ENCODE data around the gene GALNT9. TPM values are rescaled to one million over a fixed set of nuclear protein-coding genes. Genes with fewer than 3 reads are reported as not detected.
"Not testable (repeated sequence)": the region's sequence is repeated elsewhere in the genome, so short reads cannot be mapped to it uniquely, and the experiment has no call there.

GALNT9 gene
- total RNA-seq = not detected

DNA sequence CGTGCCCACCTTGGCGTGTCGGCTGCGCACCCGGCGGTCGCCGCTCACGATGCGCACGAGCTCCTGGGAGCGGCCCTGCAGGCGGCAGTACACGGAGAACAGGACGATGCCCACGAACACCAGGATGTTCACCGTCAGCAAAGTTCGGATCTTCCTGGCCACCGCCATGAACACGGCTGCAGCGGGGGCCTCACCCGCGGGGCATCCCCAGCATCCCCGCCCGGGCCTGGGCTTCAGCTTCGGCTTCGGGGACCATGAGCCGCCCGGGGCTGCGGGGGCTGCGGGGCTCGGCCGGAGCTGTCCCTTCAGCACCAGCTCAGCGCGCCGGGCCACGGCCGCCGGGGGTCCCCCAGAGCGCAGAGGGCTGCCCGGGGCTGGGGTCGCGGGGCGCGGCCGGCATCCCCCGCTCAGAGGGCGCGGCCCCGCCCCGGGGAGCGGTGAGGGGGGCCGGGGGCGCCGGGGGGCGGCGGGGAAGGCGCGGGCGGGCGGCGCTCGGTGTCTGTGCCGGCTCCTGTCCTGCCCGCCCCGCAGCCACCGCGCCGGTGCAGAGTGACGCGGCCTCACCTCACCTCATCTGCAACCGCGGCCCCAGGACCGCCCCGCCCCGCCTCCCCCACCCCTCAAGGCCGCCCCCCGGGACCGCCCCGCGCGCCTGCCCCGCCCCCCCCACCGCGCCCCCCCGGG is at the start of gene GALNT9:
Gene GALNT9, minus strand, starts transcription at position 554 of the 684 bp plus-strand sequence. Its CDS starts 386 bp downstream, at position 168.
- no peaks in the 10 kb centered on the region for H3K4me1 Mint-ChIP-seq
- CTCF ChIA-PET = no interaction called here
- H3K27me3 Mint-ChIP-seq = peaks cover 35% of the 10 kb centered on the region
- H3K27ac Mint-ChIP-seq = no peak within 1 kb of the TSS
- DNase-seq (no peak), ATAC-seq (no peak)
- H3K36me3 Mint-ChIP-seq = peaks cover 3% of the 10 kb centered on the region
- no peak within 1 kb of the TSS for H3K4me3 Mint-ChIP-seq
- H3K9me3 Mint-ChIP-seq (ENCODE audit: low read depth) = peaks cover 6% of the 10 kb centered on the region

DNA sequence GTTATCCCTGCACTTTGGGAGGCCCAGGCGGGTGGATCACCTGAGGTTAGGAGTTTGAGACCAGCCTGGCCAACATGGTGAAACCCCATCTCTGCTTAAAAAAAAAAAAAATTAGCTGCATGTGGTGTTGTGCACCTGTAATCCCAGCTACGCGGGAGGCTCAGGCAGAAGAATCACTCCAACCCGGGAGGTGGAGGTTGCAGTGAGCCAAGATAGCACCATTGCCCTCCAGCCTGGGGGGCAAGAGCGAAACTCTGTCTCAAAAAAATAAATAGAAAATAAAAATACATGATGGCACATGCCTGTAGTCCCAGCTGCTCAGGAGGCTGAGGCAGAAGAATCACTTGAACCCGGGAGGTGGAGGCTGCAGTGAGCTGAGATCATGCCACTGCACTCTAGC is 49.7 kb upstream of the GALNT9 start:
- ATAC-seq; H3K4me3 Mint-ChIP-seq; DNase-seq; H3K27ac Mint-ChIP-seq; H3K4me1 Mint-ChIP-seq; H3K36me3 Mint-ChIP-seq; H3K9me3 Mint-ChIP-seq (ENCODE audit: low read depth); CTCF ChIA-PET: not testable (repeated sequence)
- H3K27me3 Mint-ChIP-seq = peaks cover 16% of the 10 kb centered on the region

DNA sequence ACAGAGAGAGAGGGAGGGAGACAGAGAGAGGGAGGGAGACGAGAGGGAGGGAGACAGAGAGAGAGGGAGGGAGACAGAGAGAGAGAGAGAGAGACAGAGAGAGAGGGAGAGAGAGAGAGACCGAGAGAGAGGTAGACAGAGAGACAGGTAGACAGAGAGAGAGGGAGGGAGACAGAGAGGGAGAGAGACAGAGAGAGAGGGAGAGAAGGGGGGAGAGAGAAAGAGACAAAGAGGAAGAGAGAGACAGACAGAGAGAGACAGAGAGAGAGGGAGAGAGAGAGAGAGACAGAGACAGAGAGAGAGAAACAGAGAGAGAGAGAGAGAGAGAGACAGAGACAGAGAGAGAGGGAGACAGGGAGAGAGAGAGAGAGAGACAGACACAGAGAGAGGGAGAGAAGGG is 47.8 kb upstream of the GALNT9 start:
- Mint-ChIP-seq H3K4me3 (no peak overlapping the region), H3K9me3 (ENCODE audit: low read depth) (no peaks in the 10 kb centered on the region), H3K4me1 (no peaks in the 10 kb centered on the region), H3K27ac (no peak overlapping the region), H3K36me3 (no peaks in the 10 kb centered on the region), H3K27me3 (peaks cover 23% of the 10 kb centered on the region)
- DNase-seq (no peak), ATAC-seq (no peak)
- CTCF ChIA-PET = no interaction called here

DNA sequence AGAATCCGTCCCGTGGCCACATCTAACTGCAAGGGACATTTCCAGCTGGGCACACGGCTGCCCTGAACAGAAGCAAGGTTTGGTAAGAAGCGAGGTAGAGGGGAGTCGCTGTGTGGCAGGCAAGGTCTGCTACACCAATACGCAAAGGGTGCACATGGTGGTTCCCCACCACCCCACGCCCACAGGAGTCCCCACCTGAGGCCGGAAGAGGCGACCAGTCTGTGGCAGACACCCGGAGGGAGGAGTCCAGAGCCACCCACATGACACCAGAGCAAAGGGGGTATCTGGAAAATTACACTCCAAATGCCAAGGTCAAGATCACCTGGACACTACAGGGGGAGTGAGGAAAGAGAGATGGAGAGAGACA is 47.1 kb upstream of the GALNT9 start:
- no peak for DNase-seq
- H3K27ac Mint-ChIP-seq = no peak overlapping the region
- H3K9me3 Mint-ChIP-seq (ENCODE audit: low read depth) = no peaks in the 10 kb centered on the region
- H3K4me1 Mint-ChIP-seq = no peaks in the 10 kb centered on the region
- no peaks in the 10 kb centered on the region for H3K36me3 Mint-ChIP-seq
- no peak overlapping the region for H3K4me3 Mint-ChIP-seq
- peaks cover 25% of the 10 kb centered on the region for H3K27me3 Mint-ChIP-seq
- ATAC-seq = no peak
- CTCF ChIA-PET = no interaction called here

DNA sequence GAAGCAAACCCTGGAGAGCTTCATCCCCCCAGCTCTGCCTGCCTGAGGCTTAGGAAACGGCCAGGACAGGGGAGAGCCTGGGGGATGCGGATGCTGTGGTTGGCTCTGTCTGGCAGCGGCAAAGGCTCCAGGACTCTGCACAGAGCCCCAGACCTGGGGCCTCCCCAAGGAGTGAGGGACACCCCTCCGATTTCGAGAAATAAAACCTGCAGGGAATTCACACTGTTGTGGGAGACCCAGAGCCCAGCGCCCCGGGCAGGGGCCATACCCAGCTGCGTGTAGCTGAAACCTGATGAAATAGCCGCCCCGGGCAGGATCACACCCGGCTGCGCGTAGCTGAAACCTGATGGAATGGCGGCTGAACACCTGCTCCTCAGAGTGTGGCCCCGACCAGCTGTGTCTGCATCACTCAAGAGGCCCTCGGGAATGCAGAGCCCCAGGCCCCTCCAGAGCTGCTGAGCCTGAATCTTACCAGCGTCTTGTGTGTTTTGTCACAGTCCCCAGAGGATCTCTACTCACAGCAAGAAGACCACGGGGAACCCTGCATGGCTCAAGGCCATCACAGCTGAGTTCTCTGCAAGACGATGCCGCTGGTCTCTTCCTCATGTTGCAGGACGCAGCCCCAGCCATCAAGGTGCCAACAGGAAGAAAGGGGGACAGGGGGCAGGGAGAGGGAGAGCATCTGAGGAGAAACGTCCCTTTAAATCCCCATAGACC is 46.5 kb upstream of the GALNT9 start:
- CTCF ChIA-PET = no interaction called here
- no peak overlapping the region for H3K27ac Mint-ChIP-seq
- H3K9me3 Mint-ChIP-seq (ENCODE audit: low read depth) = no peaks in the 10 kb centered on the region
- no peaks in the 10 kb centered on the region for H3K4me1 Mint-ChIP-seq
- no peak for DNase-seq
- peaks cover 30% of the 10 kb centered on the region for H3K27me3 Mint-ChIP-seq
- no peaks in the 10 kb centered on the region for H3K36me3 Mint-ChIP-seq
- no peak for ATAC-seq
- no peak overlapping the region for H3K4me3 Mint-ChIP-seq

DNA sequence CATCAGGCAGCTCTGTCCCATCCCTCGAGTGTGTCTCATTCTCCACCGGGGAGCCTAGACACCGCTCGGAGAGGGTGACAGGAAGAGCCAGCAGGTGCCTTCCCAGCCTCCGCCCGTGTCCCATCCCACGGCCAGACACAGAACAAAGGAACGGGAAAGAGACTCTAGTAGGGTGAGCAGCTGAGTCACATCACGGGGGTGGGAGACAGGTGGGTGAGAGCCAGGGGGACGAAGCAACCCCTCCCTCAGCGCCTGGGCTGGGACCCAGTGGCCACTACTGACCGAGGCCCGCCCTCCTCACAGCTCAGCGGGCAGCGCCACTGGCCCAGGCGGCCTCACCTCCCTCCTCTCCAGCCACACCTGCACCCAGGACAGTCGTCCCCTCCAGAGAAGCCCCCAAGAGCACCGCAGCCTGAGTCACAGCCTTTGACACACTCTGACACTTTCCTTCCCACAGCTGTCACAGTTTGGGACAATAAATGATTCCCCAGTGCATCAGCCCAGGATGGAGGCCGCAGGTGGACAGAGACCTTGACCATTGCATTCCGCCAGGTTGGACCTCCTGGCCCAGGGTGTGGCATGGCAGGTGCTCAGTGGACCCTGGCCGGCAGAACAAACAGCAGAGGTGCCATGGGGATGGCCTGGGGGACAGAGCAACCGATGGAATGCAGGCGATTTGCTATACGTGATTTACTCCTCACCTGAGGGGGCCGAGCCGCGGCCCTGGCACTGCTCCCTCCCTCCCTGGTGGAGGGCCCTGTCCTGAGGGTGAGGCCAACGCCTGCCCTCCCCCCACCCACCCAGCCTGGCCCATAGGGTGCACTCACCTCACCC is 45.4 kb upstream of the GALNT9 start:
- Mint-ChIP-seq H3K27me3 (peaks cover 33% of the 10 kb centered on the region), H3K36me3 (no peaks in the 10 kb centered on the region), H3K27ac (no peak overlapping the region), H3K4me3 (no peak overlapping the region), H3K4me1 (no peaks in the 10 kb centered on the region), H3K9me3 (ENCODE audit: low read depth) (no peaks in the 10 kb centered on the region)
- DNase-seq (no peak), ATAC-seq (no peak)
- CTCF ChIA-PET = no interaction called here

DNA sequence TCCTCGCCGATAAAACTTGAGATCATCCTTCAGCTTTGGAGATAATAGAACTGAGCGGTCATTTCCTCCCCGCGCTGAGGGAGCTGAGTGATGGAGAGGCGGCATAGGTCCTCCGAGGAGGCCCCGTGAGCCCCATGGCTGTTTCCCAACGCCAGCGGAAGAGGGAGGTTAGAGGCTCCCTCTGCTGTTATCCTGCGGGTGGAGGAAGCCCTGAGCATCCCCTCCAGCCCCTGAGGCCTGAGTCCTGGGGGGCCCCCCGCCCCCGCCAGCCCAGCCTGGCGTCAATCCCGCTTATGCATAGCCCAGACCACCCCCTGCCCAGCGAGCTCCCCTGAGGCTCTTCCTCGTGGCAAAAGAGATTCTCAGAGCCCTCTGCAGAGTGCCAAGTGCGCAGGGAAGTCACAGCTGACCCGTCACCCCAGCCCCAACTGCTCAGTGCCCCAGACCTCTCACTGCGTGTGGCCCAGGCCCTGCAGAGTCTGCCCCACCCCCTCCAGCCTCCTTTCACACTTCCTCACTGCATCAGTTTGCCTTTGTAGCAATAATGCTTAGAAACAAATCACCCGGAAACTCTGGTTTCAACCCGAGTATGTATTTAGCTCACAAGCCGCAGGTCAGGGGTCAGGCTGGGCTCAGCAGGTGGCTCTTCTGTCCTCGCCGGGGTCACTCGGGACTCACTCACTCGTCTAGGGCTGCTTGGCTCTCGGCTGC is 44.7 kb upstream of the GALNT9 start:
- peaks cover 33% of the 10 kb centered on the region for H3K27me3 Mint-ChIP-seq

DNA sequence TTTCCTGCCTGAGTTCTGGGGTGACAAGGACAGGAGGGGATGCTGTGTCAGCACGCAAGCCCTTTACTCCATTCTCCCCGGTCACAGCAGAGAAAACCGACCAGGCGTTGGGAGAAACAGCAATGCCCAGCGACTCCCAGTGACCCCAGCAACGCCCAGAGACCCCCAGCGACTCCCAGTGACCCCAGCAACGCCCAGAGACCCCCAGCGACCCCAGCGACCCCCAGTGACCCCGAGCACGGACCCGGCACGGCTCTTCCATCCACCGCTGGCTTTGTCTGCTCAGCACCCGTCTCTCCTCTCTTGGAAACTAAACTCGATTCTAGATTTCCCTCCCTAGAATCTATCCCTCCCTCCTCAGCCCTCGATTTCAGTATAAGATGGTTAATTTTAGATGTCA is 38.5 kb upstream of the GALNT9 start:
- DNase-seq = no peak
- Mint-ChIP-seq H3K27ac (no peak overlapping the region), H3K9me3 (ENCODE audit: low read depth) (peaks cover 2% of the 10 kb centered on the region), H3K36me3 (no peaks in the 10 kb centered on the region), H3K27me3 (peaks cover 10% of the 10 kb centered on the region), H3K4me1 (no peaks in the 10 kb centered on the region), H3K4me3 (no peak overlapping the region)
- ATAC-seq = no peak
- CTCF ChIA-PET = no interaction called here

More for the DNA sequence above, 44.7 kb upstream of the GALNT9 start:
- no peaks in the 10 kb centered on the region for H3K4me1 Mint-ChIP-seq
- no peak overlapping the region for H3K4me3 Mint-ChIP-seq
- DNase-seq = no peak
- CTCF ChIA-PET = no interaction called here
- H3K36me3 Mint-ChIP-seq = no peaks in the 10 kb centered on the region
- ATAC-seq = no peak
- no peaks in the 10 kb centered on the region for H3K9me3 Mint-ChIP-seq (ENCODE audit: low read depth)
- H3K27ac Mint-ChIP-seq = no peak overlapping the region

DNA sequence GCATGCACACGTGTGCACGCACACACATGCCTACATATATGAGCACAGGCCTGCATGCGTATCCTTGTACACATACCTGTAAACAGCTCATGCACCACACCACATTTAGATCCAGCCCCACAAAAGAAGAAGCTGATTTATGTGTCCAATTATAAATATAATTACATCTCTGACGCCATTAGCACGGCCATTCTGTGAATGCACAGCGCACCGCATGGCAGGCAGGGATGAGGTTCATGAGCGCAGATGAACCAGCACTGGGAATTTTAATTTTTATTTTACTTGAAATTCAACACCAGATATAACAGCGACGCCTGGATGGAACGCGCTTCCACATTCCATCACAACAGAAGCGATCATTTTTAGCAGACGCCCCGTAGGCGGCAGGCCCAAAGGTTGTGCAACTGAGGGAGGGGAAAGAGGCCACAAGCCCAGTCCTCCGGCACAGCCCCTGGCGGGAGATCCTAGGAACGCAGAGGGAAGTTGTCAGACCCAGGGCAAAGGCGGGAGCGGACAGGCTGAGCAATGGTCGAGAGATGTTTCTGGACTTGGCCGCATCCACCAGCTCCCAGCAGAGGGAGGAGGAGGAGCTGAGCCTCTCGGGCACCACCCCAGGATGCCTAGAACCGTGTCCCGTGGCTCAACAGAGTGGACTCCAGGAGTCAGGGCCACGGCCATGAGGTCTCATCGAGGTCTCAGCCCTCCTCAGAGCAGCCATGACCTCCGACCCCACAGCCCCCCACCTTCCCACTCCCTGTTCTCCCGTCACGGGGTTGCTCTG is 37.9 kb upstream of the GALNT9 start:
- ATAC-seq (no peak), DNase-seq (no peak)
- CTCF ChIA-PET = no interaction called here
- Mint-ChIP-seq H3K27me3 (peaks cover 10% of the 10 kb centered on the region), H3K9me3 (ENCODE audit: low read depth) (peaks cover 2% of the 10 kb centered on the region), H3K4me3 (no peak overlapping the region), H3K36me3 (no peaks in the 10 kb centered on the region), H3K4me1 (no peaks in the 10 kb centered on the region), H3K27ac (no peak overlapping the region)

DNA sequence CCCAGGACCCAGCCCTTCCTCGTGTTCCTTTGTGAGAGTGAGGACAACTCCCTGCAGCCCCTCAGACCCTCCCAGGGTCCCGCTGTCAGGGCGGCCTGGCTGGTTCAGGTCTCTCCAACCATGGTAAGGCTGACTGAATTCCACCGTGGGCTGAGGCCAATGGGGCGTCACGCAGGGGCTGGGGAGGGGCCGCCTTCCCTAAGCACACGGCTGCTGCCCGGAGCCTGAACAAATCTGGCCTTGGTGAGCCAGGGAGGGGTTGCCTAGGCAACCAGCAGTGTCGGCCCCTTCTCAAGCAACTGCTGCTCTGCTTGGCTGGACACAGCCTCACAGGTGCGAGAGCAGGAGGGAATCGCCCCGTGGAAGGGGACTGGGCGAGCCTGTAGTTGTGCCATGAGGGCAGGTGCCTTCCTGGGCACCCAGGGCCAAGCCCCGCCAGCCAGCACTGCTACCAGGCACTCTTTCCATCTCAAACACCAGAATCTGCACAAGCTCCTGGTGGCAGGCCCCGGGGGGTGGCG is 37.0 kb upstream of the GALNT9 start:
- CTCF ChIA-PET = no interaction called here
- Mint-ChIP-seq H3K4me3 (no peak overlapping the region), H3K27me3 (peaks cover 7% of the 10 kb centered on the region), H3K9me3 (ENCODE audit: low read depth) (peaks cover 2% of the 10 kb centered on the region), H3K27ac (no peak overlapping the region), H3K36me3 (no peaks in the 10 kb centered on the region), H3K4me1 (no peaks in the 10 kb centered on the region)
- ATAC-seq = no peak
- no peak for DNase-seq

DNA sequence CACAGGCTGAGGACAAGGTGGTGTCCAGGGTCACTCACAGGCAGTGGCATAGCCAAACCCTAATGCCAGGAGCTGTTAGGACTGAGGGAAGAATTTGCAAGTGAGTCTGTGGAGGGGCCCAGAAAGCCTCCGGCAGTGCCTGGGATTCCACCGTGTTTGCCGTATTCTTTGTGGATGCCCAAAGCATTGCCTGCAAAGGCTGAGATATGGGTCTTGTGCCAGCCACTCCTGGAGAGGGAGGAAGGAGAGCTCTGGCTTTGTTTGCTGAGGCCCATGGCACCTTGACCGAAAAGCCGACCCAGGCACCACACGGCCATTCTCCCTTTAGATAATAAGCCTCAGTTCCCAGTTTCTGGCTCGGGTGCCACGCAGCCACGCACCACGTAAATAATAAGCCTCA is 35.8 kb upstream of the GALNT9 start:
- CTCF ChIA-PET = no interaction called here
- Mint-ChIP-seq H3K27ac (no peak overlapping the region), H3K36me3 (no peaks in the 10 kb centered on the region), H3K4me1 (no peaks in the 10 kb centered on the region), H3K4me3 (no peak overlapping the region), H3K9me3 (ENCODE audit: low read depth) (peaks cover 5% of the 10 kb centered on the region), H3K27me3 (no peaks in the 10 kb centered on the region)
- no peak for ATAC-seq
- no peak for DNase-seq

DNA sequence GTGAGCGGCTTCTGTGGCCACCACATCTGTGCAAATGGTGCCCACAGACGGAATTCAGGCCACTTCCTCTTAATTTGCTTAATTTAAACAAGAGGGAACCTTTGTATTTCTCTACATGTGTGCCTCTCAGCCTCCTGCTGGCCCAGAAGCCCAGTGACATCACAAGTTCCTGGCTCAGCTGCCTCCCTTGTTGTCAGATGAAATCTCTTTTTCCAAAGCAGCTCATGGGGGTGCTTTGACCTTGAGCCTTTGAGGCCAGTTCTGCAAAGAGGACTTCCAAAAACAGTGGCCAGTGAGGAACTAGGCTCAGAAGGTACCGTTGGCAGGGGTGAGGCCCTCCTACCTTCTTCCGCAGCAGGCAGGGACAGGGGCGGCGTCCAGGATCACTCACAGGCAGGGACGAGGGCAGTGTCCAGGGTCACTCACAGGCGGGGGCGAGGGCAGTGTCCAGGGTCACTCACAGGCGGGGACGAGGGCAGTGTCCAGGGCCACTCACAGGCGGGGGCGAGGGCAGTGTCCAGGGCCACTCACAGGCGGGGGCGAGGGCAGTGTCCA is 35.0 kb upstream of the GALNT9 start:
- CTCF ChIA-PET = no interaction called here
- H3K27me3 Mint-ChIP-seq = no peaks in the 10 kb centered on the region
- peaks cover 9% of the 10 kb centered on the region for H3K9me3 Mint-ChIP-seq (ENCODE audit: low read depth)
- no peaks in the 10 kb centered on the region for H3K36me3 Mint-ChIP-seq
- DNase-seq (no peak), ATAC-seq (no peak)
- H3K4me1 Mint-ChIP-seq = no peaks in the 10 kb centered on the region
- H3K27ac Mint-ChIP-seq = no peak overlapping the region
- H3K4me3 Mint-ChIP-seq = no peak overlapping the region

Data from activated CD8-positive, alpha-beta memory T cell treated with anti-CD3 and anti-CD28 coated beads, Interleukin-2, amount 10 ng/mL, durations not matched to agents 7 days and 5 days (primary cell).